Activated CD4-positive, alpha-beta T cell treated with anti-CD3 and anti-CD28 coated beads for 24 hours (primary cell): Measurements from ENCODE around the gene CACNA1A.

ENCODE experiments used
- DNase-seq, 2 donors: peaks; one replicate each; pipeline ENCODE4 v3.0.0-alpha.2; 2020; ENCODE audit warnings: low read depth in 2 of 2

The CACNA1A gene

DNA sequence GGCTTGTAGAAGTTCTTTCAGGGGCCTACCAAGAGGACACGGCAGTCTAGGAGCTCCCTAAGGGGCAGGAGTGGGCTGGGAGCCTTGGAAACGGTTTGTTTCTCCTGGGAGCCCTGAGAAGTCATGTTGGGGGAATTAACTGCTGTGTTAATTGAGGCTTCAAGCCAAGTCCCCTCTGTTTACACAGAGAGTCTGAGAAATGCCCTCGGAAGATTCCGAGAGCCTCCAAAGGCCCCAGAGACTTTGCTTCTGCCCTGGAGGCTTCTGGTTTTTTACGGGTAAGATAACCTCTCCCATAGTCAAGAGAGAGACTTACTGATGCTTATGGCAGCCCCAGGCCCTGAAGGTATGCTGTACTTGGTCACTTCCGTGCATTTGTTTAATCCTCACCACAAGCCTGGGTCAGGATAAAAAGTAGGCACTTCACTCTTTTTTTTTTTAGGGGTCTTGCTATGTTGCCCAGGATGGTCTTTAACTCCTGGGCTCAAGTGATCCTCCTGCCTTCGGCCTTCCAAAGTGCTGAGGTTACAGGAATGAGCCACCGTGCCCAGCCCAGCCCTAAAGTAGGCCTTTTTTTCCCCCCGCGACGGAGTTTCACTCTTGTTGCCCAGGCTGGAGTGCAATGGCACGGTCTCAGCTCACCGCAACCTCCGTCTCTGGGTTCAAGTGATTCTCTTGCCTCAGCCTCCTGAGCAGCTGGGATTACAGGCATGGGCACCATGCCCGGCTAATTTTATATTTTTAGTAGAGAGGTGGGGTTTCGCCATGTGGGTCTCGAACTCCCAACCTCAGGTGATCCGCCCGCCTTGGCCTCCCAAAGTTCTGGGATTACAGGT, 340.9 kb downstream of the CACNA1A start:
- no peak for DNase-seq

DNA sequence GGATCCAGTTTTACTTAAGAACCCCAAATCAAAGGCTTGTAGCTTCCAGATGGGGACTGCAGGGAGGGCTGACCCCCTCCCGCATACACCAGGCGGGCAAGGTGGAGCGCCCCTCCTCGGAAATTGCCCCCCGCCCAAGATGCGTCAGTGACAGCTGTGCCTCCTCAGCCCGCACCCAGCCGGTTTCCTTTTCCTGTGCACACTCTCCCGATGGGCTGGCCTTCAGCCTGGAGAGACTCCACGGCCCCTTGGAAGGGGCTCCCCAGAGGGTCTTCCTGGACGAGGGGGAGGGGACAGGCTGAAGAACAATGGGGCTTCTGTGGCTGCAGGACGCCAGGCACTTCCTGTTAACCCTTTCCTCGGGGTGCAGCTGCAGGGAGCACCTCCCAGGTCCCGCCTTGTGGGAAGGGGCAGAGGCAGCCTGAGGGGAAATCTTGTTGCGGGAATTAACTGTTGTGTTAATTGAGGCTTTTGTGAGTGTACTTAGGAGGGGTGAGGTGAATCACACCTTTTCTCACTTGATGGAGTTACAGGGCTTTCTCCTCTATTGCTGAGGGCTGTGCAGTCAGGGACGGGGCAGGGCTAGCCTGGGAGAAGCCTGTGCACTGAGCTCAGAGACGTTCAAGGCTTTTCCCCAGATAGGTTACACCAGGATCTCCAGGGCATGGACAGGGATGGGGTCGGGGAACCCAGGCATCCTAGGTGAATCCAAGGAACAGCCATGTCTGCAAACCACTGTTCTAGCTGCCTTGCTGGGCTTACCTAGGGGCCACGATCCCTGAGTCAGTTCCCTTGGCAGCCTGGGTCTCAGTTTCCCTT, 341.7 kb downstream of the CACNA1A start:
- DNase-seq: no peak

DNA sequence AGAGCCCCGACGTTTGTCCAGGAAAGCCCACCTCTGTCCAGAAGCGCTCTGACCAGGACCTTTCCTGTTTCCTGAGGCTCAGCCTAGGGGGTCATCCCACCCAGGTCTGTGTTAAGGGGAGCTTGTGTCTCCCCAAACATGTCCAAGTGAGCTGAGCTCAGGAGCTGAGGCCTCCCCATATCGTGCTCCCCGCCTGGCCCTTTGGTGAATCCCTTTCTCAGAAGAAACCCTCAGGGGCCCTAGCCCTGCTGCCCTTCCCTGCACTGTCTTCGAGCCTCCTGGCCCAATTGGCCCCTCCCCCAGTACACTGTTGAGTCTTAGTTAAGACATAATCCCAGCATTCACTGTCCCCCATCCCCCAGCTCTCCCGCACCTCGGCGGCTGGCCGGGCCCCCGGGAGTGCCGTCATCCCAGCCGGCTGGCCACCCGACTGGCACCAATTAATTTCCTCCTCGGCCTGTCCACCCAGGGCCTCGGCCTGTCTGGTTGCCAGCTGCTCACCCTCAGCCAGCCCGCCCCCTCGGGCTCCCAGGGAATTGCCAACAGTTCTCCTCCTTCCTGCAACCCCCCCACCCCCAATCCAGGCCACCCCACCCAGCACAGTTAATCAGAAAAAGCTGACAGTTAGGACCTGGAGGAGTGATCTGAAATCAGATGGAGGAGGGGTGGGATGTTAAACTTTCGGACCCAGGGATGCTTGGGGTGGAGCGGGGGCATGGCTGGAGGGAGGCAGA, 342.5 kb downstream of the CACNA1A start:
- DNase-seq: no peak

DNA sequence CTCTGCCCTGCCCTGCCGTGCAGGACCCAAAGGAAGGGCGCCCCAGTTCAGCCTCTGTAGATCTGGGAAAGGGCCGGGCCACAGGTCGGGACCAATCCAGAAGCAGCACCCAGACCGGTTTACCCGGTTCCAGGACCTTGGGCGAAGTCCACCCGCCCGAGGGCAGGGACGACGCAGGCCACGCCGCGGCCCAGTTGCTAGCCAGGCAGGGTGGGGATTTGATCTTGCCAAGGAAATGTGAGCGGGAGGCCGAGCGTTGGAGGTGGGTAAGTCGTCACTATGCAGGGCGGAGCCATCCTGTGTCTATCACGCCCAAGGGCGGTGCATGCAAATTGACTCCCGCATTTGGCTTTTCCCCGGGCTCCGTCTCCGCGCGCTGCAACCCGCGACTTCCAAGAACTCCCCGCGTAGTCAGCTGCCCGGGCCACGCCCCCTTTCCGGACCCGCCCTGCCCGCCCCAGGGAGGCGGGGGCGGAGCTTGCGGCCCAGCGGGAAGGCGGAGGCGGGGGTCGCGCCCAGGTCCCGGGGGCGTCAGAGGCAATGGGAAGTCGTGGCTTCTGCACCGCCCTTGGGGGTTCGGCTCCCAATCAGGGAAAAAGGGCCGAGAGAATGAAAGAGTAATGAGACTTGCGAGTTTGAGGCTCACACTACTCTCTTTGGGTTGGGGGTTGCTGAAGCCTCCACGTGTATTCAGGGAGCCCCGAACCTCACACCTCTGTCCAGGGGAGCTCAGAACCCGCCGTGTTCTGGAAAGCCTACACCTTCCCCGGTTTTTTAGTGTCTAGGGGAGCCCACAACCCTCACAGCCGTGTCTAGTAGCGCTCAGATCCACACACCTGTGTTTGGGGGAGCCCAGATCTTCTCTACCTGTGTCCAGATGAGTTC, 343.3 kb downstream of the CACNA1A start:
- peak; percentile 81 to 91 for DNase-seq

DNA sequence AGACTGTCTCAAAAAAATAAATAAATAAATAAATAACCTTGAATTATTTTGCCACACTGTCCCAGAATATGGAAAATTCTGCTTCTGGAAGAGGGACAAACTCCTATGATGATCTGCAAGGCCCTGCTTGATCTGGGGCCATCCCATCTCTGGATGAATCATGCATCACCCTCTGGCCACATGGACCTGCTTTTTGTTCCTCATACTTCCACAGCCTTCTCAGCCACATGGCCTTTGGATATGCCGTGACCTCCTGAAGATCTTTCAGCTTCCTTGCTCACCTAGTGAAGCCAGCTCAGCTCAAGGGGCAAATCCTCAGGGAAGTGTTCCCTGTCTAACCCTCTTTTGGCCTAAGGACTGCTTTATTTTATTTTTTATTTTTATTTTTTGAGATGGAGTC, 345.7 kb downstream of the CACNA1A start:
- no peak for DNase-seq

DNA sequence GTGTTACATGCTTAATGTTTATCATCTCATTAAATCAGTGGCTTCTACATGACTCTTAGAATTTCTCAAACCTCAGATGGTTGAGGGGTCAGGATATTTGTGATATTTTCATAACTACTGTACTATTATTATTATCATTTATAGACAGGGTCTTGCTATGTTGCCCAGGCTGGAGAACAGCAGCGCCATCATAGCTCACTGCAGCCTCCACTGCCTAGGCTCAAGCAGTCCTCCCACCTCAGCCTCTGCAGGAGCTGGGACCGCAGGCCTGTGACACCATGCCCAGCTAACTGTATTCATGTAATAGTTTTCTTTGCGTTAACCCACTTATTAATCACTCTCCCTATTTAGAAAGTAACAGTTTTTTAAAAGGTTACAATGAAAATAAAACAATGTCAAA, 346.6 kb downstream of the CACNA1A start:
- DNase-seq: no peak
